ENCODE results near the gene INO80C. TPM values are rescaled to one million over a fixed set of nuclear protein-coding genes. Genes with fewer than 3 reads are reported as not detected.

Gene INO80C
- total and polyA plus RNA-seq, 2 of the 4 experiments (the other 2 are of a cell fraction), result 5.6 to 17.1 TPM

GRCh38 chr18:35516789-35517188 is 19.0 kb upstream of the INO80C start:
- H3K4me2 ChIP-seq (ENCODE audit: low read depth, low read length), result no peak overlapping the region
- no CpG with 5 or more reads among the region's 3 CpGs for WGBS, 2 experiments (ENCODE audit: extremely low coverage in 2 of 2, insufficient read length in 1 of 2)
- H3K27ac ChIP-seq (ENCODE audit: insufficient read depth, low read length), result no peak overlapping the region
- dilution Hi-C loops (cut with HindIII; ENCODE audit: low sequenced_read_pairs, unreplicated experiment) (no loop called here), in situ Hi-C loops (cut with MboI; ENCODE audit: low sequenced_read_pairs) (no loop called here), intact Hi-C loops (cut with micrococcal nuclease) (no loop called here)
- no peak overlapping the region for H4K91ac ChIP-seq (ENCODE audit: insufficient read depth, low read depth, low read length)
- no peaks in the 10 kb centered on the region for H3K27me3 ChIP-seq (ENCODE audit: control insufficient read depth, insufficient read depth, low read length)
- H3K56ac ChIP-seq (ENCODE audit: extremely low read depth, insufficient read depth, low read length), result no peak overlapping the region
- H2BK15ac ChIP-seq (ENCODE audit: low read depth, low read length), result no peak overlapping the region
- H3K4me3 ChIP-seq (ENCODE audit: insufficient read depth, low read depth, low read length), result no peak overlapping the region
- no peaks in the 10 kb centered on the region for H4K20me1 ChIP-seq (ENCODE audit: insufficient read depth, low read length)
- H4K8ac ChIP-seq (ENCODE audit: low read depth in 2 of 2, low read length in 2 of 2), result no peak overlapping the region
- no peaks in the 10 kb centered on the region for H3K9me3 ChIP-seq (ENCODE audit: control insufficient read depth, insufficient read depth, low read length)
- no peak overlapping the region for H3K18ac ChIP-seq (ENCODE audit: low read depth, low read length)
- ChIA-PET CTCF (no interaction called here), POLR2A (ENCODE audit: unreplicated experiment) (no interaction called here)
- no peak for DNase-seq
- peaks cover 3% of the 10 kb centered on the region for H3K4me1 ChIP-seq (ENCODE audit: control insufficient read depth, insufficient read depth, low read length)
- no peak overlapping the region for H2BK5ac ChIP-seq (ENCODE audit: low read depth, low read length, poor library complexity, severe bottlenecking)
- H2AK9ac ChIP-seq (replicated peaks; ENCODE audit: low read depth, low read length, poor library complexity), result no peak overlapping the region
- H2BK120ac ChIP-seq (ENCODE audit: low read depth, low read length), result no peak overlapping the region
- H2AFZ ChIP-seq (replicated peaks; ENCODE audit: low read length, poor library complexity), result no peak overlapping the region
- no peaks in the 10 kb centered on the region for H3K79me1 ChIP-seq (ENCODE audit: low read depth in 1 of 2, low read length in 2 of 2)
- TF ChIP-seq POLR2A (IDR thresholded peaks at IDR 0.05; ENCODE audit: low read depth, low read length) (no peak), SMC3 (IDR thresholded peaks at IDR 0.05; ENCODE audit: low read depth, low read length) (no peak)
- no peak overlapping the region for H3K9ac ChIP-seq (ENCODE audit: low read depth, low read length)
- H3K9me1 ChIP-seq (ENCODE audit: insufficient read depth, low read length), result peaks cover 9% of the 10 kb centered on the region; the same call in 1 of the 2 replicates
- H2AK5ac ChIP-seq (ENCODE audit: low read depth, low read length), result no peak overlapping the region
- H3K23ac ChIP-seq (ENCODE audit: low read depth, low read length), result no peak overlapping the region
- no peak overlapping the region for H3K14ac ChIP-seq (replicated peaks; ENCODE audit: low read depth, low read length)
- no peak overlapping the region for H2BK20ac ChIP-seq (ENCODE audit: low read depth, low read length)
- BruUV-seq (replicated peaks), result no TSS peak
- no peak overlapping the region for H3K4ac ChIP-seq (ENCODE audit: low read depth, low read length)
- H4K5ac ChIP-seq (ENCODE audit: low read depth, low read length), result no peak overlapping the region
- no peak for ATAC-seq (ENCODE audit: low read depth)
- no peaks in the 10 kb centered on the region for H3K36me3 ChIP-seq (ENCODE audit: control insufficient read depth, insufficient read depth, low read length)

All from IMR-90 (cell line).